Astrocyte (in vitro differentiated cells and primary cell): ENCODE data around the gene PPP3CA.

Experiments
- EZH2 ChIP-seq: IDR thresholded peaks from 2 replicates; pipeline ENCODE4 v1.6.1; 2012; ENCODE audit warnings: mild to moderate bottlenecking, low read length, inconsistent platforms; ENCODE audit not compliant: insufficient read depth
- TF ChIP-seq, protein P1 (sequence below): IDR thresholded peaks from 2 replicates; pipeline ENCODE4 v1.5.1; 2011; ENCODE audit warnings: low read depth, mild to moderate bottlenecking, inconsistent platforms, low read length, moderate library complexity; ENCODE audit not compliant: insufficient read depth

DNA sequence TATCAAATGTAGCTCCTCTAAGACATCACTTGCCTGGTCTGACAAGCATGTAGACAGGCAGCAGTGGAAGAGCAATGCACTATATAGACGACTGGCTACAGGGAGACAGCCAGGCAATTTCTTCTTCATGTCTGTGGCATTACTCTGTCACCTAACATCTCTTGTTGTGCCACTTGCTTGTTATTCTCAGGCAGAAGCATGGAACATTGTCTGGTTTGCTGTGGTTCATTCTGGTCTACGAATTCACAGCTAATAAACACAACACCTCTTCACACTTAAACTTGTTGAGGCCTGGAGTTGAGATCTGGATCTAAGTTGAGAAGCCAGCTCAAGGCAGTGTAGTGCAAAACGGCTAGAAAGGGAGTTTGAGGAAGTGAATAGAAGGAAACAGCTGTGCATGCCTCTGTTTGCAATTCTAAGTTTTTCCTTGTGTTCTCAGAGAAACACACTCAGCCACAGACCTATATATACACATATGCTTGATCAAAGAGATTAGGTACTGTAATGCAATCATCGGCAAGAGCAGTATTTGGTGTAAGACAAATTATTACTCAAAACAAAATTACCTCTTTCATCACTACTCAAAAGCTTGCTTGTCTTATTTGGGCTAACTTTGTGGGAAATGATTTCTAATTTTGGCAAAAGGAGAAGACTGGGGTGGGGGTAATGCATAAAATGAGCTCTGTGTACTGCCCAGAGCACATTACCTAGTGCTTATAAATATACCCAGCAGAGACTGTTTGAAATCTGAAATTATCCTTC lies 243.8 kb downstream of the PPP3CA start:
- TF ChIP-seq, protein P1, sequence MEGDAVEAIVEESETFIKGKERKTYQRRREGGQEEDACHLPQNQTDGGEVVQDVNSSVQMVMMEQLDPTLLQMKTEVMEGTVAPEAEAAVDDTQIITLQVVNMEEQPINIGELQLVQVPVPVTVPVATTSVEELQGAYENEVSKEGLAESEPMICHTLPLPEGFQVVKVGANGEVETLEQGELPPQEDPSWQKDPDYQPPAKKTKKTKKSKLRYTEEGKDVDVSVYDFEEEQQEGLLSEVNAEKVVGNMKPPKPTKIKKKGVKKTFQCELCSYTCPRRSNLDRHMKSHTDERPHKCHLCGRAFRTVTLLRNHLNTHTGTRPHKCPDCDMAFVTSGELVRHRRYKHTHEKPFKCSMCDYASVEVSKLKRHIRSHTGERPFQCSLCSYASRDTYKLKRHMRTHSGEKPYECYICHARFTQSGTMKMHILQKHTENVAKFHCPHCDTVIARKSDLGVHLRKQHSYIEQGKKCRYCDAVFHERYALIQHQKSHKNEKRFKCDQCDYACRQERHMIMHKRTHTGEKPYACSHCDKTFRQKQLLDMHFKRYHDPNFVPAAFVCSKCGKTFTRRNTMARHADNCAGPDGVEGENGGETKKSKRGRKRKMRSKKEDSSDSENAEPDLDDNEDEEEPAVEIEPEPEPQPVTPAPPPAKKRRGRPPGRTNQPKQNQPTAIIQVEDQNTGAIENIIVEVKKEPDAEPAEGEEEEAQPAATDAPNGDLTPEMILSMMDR = no peak
- no peak for TF ChIP-seq EZH2
